H9 (cell line): ENCODE data around the gene SEPTIN5. TPM values are rescaled to one million over a fixed set of nuclear protein-coding genes. Genes with fewer than 3 reads are reported as not detected.

Experiments used
- DNase-seq: peaks from one replicate; pipeline ENCODE4 v3.0.0-alpha.2; 2017
- H2AFZ ChIP-seq: one replicate; pipeline ENCODE4 v1.6.1; 2013; ENCODE audit warnings: mild to moderate bottlenecking, low read length, control low read depth, moderate library complexity
- H2AK5ac ChIP-seq: 2 replicates; pipeline ENCODE4 v1.6.1; 2013; ENCODE audit warnings: low read length, control low read depth, mixed read lengths; ENCODE audit not compliant: insufficient read length
- H2BK120ac ChIP-seq: one replicate; pipeline ENCODE4 v1.6.1; 2013; ENCODE audit warnings: low read depth, mild to moderate bottlenecking, low read length, control low read depth, inconsistent platforms; ENCODE audit not compliant: poor library complexity, severe bottlenecking
- H2BK12ac ChIP-seq: 2 replicates; pipeline ENCODE4 v1.6.1; 2013; ENCODE audit warnings: low read length, control low read depth, mixed read lengths, low read depth; ENCODE audit not compliant: insufficient read length
- H2BK15ac ChIP-seq: 2 replicates; pipeline ENCODE4 v1.6.1; 2013; ENCODE audit warnings: low read depth, low read length, control low read depth
- H2BK20ac ChIP-seq: one replicate; pipeline ENCODE4 v1.6.1; 2013; ENCODE audit warnings: low read depth, mild to moderate bottlenecking, low read length, control low read depth, inconsistent platforms; ENCODE audit not compliant: poor library complexity, severe bottlenecking
- H2BK5ac ChIP-seq: 2 replicates; pipeline ENCODE4 v1.6.1; 2013; ENCODE audit warnings: low read length, control low read depth, mixed read lengths; ENCODE audit not compliant: insufficient read length
- H3K14ac ChIP-seq: 2 replicates; pipeline ENCODE4 v1.6.1; 2013; ENCODE audit warnings: low read length, control low read depth; ENCODE audit not compliant: insufficient read depth
- H3K18ac ChIP-seq: 2 replicates; pipeline ENCODE4 v1.6.1; 2013; ENCODE audit warnings: low read depth, mild to moderate bottlenecking, mixed read lengths, low read length, control low read depth; ENCODE audit not compliant: insufficient read length
- H3K23ac ChIP-seq: 2 replicates; pipeline ENCODE4 v1.6.1; 2013; ENCODE audit warnings: low read length, control low read depth, mixed read lengths, low read depth; ENCODE audit not compliant: insufficient read length
- H3K23me2 ChIP-seq: 2 replicates; pipeline ENCODE4 v1.6.1; 2013; ENCODE audit warnings: low read depth, mild to moderate bottlenecking, mixed read lengths, low read length, control low read depth; ENCODE audit not compliant: insufficient read length, poor library complexity, severe bottlenecking
- H3K27ac ChIP-seq: 2 replicates; pipeline ENCODE4 v1.5.1; 2013; ENCODE audit warnings: low read length, control low read depth, mixed read lengths, low read depth; ENCODE audit not compliant: insufficient read length
- H3K27me3 ChIP-seq: 2 replicates; pipeline ENCODE4 v1.6.1; 2013; ENCODE audit warnings: low read length, control low read depth, inconsistent platforms; ENCODE audit not compliant: insufficient read depth
- H3K4ac ChIP-seq: 2 replicates; pipeline ENCODE4 v1.6.1; 2013; ENCODE audit warnings: low read depth, mild to moderate bottlenecking, control low read depth, inconsistent platforms, low read length, moderate library complexity
- H3K4me1 ChIP-seq: 2 replicates; pipeline ENCODE4 v1.6.1; 2013; ENCODE audit warnings: low read length, control low read depth, inconsistent platforms; ENCODE audit not compliant: insufficient read depth
- H3K4me2 ChIP-seq: 2 replicates; pipeline ENCODE4 v1.6.1; 2013; ENCODE audit warnings: low read length, control low read depth, mixed read lengths; ENCODE audit not compliant: insufficient read length, insufficient read depth
- H3K56ac ChIP-seq: 2 replicates; pipeline ENCODE4 v1.6.1; 2013; ENCODE audit warnings: low read depth, mild to moderate bottlenecking, mixed read lengths, low read length, control low read depth; ENCODE audit not compliant: insufficient read length
- H3K79me1 ChIP-seq: 2 replicates; pipeline ENCODE4 v1.6.1; 2013; ENCODE audit warnings: low read depth, mild to moderate bottlenecking, moderate library complexity, low read length, control low read depth, inconsistent platforms; ENCODE audit not compliant: insufficient read depth, poor library complexity, severe bottlenecking
- H3K79me2 ChIP-seq: 2 replicates; pipeline ENCODE4 v1.6.1; 2013; ENCODE audit warnings: low read length, control low read depth, inconsistent platforms; ENCODE audit not compliant: insufficient read depth
- H3K9ac ChIP-seq: 2 replicates; pipeline ENCODE4 v1.6.1; 2013; ENCODE audit warnings: low read length, control low read depth, mixed read lengths; ENCODE audit not compliant: insufficient read length; ENCODE audit errors: extremely low read depth
- H3K9me3 ChIP-seq: one replicate; pipeline ENCODE4 v1.6.1; 2013; ENCODE audit warnings: low read depth, low read length, inconsistent platforms; ENCODE audit not compliant: control insufficient read depth
- H3T11ph ChIP-seq: one replicate; pipeline ENCODE4 v1.6.1; 2013; ENCODE audit warnings: mild to moderate bottlenecking, low read length, control low read depth, inconsistent platforms
- H4K20me1 ChIP-seq: one replicate; pipeline ENCODE4 v1.6.1; 2013; ENCODE audit not compliant: control insufficient read depth, insufficient read length, insufficient read depth
- H4K5ac ChIP-seq: 2 replicates; pipeline ENCODE4 v1.6.1; 2013; ENCODE audit warnings: low read depth, mild to moderate bottlenecking, mixed read lengths, low read length, control low read depth; ENCODE audit not compliant: insufficient read length
- H4K8ac ChIP-seq: replicated peaks from 2 replicates; pipeline ENCODE4 v1.6.1; 2013; ENCODE audit warnings: low read length, control low read depth, mixed read lengths, low read depth; ENCODE audit not compliant: insufficient read length
- H4K91ac ChIP-seq: 2 replicates; pipeline ENCODE4 v1.6.1; 2013; ENCODE audit warnings: low read depth, mild to moderate bottlenecking, moderate library complexity, mixed read lengths, low read length, control low read depth; ENCODE audit not compliant: insufficient read length
- H3K27ac Mint-ChIP-seq, 3 experiments: 2 replicates in 2 of 3; 3 replicates in 1 of 3; pipeline ENCODE4 v1.8.0; 2020 to 2021; ENCODE audit warnings: mixed read lengths in 3 of 3, mild to moderate bottlenecking in 1 of 3, moderate library complexity in 1 of 3
- H3K27me3 Mint-ChIP-seq: 2 replicates; pipeline ENCODE4 v1.8.0; 2021; ENCODE audit warnings: low read depth, mild to moderate bottlenecking, moderate library complexity, mixed read lengths
- H3K36me3 Mint-ChIP-seq, 3 experiments: 2 replicates in 2 of 3; 3 replicates in 1 of 3; pipeline ENCODE4 v1.8.0; 2020 to 2021; ENCODE audit warnings: low read depth in 3 of 3, mixed read lengths in 3 of 3; ENCODE audit not compliant: insufficient read depth in 1 of 3
- H3K4me1 Mint-ChIP-seq, 2 experiments: 2 replicates each; pipeline ENCODE4 v1.8.0; 2020; ENCODE audit warnings: mixed read lengths in 2 of 2
- H3K4me3 Mint-ChIP-seq, 2 experiments: 2 replicates in 1 of 2; 3 replicates in 1 of 2; pipeline ENCODE4 v1.8.0; 2020 to 2021; ENCODE audit warnings: mild to moderate bottlenecking in 2 of 2, mixed read lengths in 2 of 2, moderate library complexity in 1 of 2
- H3K9me3 Mint-ChIP-seq, 2 experiments: 2 replicates in 1 of 2; 3 replicates in 1 of 2; pipeline ENCODE4 v1.8.0; 2020; ENCODE audit warnings: mild to moderate bottlenecking in 2 of 2, mixed read lengths in 2 of 2, moderate library complexity in 1 of 2
- WGBS: extraction: QIAGEN DNeasy Blood & Tissue Kit; methylation state at CpG from one replicate; pipeline ENCODE4 v1.1.7; 2013; ENCODE audit warnings: missing lambda C conversion rate, low lambda C conversion rate, mixed read lengths; ENCODE audit not compliant: insufficient read length; ENCODE audit errors: extremely low coverage; 5-methylcytosine and 5-hydroxymethylcytosine counted together
- total RNA-seq: library from RNA; stranded (reverse); gene quantifications from 2 replicates; pipeline ENCODE4 v1.2.1, GENCODE V29; 2021
- TF ChIP-seq, protein P1 (sequence below): fragments of 200-600 bp; sonication (generic); conservative IDR thresholded peaks from 3 replicates; pipeline ENCODE4 v1.8.0; 2021; ENCODE audit warnings: antibody characterized with exemption, mild to moderate bottlenecking

The SEPTIN5 gene
- total RNA-seq, 1 experiment from 2014 or later = 17.8 TPM

DNA sequence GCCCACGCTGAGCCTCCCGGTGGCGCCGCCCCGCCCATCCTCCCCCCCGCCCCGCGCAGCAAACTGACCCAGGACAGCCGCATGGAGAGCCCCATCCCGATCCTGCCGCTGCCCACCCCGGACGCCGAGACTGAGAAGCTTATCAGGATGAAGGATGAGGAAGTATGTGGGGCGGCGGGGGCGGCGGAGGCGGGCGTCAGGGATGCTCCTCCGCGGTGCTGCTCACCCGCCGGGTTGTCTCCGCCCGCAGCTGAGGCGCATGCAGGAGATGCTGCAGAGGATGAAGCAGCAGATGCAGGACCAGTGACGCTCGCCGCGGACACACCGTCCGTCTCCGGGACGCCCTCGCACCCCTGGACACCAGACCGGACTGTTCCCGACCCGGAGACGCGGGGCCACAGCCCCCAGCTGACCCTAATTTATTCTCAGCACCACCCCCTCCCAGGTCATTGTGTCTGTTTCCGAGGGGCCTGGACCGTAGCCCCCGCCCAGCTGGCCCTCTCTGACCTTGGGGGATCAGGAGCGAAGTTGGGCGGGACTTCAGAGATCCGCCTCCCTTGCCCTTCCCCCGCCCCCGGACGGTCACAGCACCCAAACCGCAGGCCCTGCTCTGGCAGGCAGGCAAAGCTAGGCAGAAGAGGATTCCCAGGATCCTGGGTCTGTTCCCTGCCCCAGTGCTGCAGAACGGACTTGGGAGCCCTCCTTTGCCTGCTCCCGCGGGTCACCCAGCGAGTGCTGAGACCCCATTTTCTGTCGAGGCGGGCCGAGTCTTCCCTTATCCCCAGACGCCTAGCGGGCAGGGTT is 8.1 kb downstream of the SEPTIN5 start:
- Histone ChIP-seq H2BK12ac (no peak overlapping the region), H3K79me2 (no peaks in the 10 kb centered on the region), H2BK120ac (no peak overlapping the region), H4K91ac (no peak overlapping the region), H2BK15ac (no peak overlapping the region), H2BK20ac (no peak overlapping the region), H3K23me2 (peaks cover 10% of the 10 kb centered on the region), H4K20me1 (peaks cover 4% of the 10 kb centered on the region), H3K27ac (no peak overlapping the region), H2AK5ac (no peak overlapping the region), H3K27me3 (peaks cover 73% of the 10 kb centered on the region; the same call in 1 of the 2 replicates), H2AFZ (no peak overlapping the region), H3K4ac (no peak overlapping the region), H2BK5ac (no peak overlapping the region), H3T11ph (no peak overlapping the region), H3K14ac (no peak overlapping the region), H3K4me1 (peaks cover 2% of the 10 kb centered on the region; the same call in 1 of the 2 replicates), H3K23ac (no peak overlapping the region), H3K9ac (no peak overlapping the region), H4K8ac (no peak overlapping the region), H3K18ac (no peak overlapping the region), H3K4me2 (peak overlapping the region; percentile 54), H3K56ac (no peak overlapping the region), H4K5ac (no peak overlapping the region), H3K79me1 (no peaks in the 10 kb centered on the region), H3K9me3 (no peaks in the 10 kb centered on the region)
- H3K27me3 Mint-ChIP-seq = peaks cover 81% of the 10 kb centered on the region
- TF ChIP-seq, protein P1, sequence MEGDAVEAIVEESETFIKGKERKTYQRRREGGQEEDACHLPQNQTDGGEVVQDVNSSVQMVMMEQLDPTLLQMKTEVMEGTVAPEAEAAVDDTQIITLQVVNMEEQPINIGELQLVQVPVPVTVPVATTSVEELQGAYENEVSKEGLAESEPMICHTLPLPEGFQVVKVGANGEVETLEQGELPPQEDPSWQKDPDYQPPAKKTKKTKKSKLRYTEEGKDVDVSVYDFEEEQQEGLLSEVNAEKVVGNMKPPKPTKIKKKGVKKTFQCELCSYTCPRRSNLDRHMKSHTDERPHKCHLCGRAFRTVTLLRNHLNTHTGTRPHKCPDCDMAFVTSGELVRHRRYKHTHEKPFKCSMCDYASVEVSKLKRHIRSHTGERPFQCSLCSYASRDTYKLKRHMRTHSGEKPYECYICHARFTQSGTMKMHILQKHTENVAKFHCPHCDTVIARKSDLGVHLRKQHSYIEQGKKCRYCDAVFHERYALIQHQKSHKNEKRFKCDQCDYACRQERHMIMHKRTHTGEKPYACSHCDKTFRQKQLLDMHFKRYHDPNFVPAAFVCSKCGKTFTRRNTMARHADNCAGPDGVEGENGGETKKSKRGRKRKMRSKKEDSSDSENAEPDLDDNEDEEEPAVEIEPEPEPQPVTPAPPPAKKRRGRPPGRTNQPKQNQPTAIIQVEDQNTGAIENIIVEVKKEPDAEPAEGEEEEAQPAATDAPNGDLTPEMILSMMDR = no peak
- peak overlapping the region; percentile 33 to 77 for H3K4me3 Mint-ChIP-seq
- DNase-seq = peak; percentile 69
- H3K27ac Mint-ChIP-seq = no peak overlapping the region
- peaks cover 7 to 18% (median 14%) of the 10 kb centered on the region in 3 experiments; a peak in 6 of 7 replicates for H3K36me3 Mint-ChIP-seq
- H3K4me1 Mint-ChIP-seq = peaks cover 17 to 33% of the 10 kb centered on the region in 2 experiments
- peaks cover 9 to 25% of the 10 kb centered on the region in 2 experiments; a peak in 4 of 5 replicates for H3K9me3 Mint-ChIP-seq
- WGBS = no CpG with 5 or more reads among the region's 60 CpGs
